ENCODE results near the gene RABL2A.
"Not testable (repeated sequence)": the region's sequence is repeated elsewhere in the genome, so short reads cannot be mapped to it uniquely, and the experiment has no call there.

The RABL2A gene

GRCh38 chr2:113663285-113664060 is 36.4 kb downstream of the RABL2A start:
- not testable (repeated sequence) for H3K9me3 ChIP-seq (replicated peaks; ENCODE audit: insufficient read depth, low read length); H3K9ac ChIP-seq (ENCODE audit: low read length); H3K4me3 ChIP-seq (ENCODE audit: low read length); H3F3A ChIP-seq (ENCODE audit: insufficient read depth, low read length); H3K79me2 ChIP-seq (ENCODE audit: low read length); H3K27ac ChIP-seq (ENCODE audit: low read length); H4K20me1 ChIP-seq (ENCODE audit: insufficient read depth, low read length); H3K4me2 ChIP-seq (ENCODE audit: low read depth, low read length); H3K27me3 ChIP-seq (replicated peaks; ENCODE audit: insufficient read depth, low read length); H2AFZ ChIP-seq (ENCODE audit: low read length); H3K36me3 ChIP-seq (replicated peaks; ENCODE audit: insufficient read depth, low read length); H3K4me1 ChIP-seq (ENCODE audit: low read length); DNase-seq; H3K9me2 ChIP-seq (replicated peaks; ENCODE audit: insufficient read depth, low read length)

GRCh38 chr2:113664761-113665533 is 37.9 kb downstream of the RABL2A start:
- H3K9me2 ChIP-seq (replicated peaks; ENCODE audit: insufficient read depth, low read length); H3K4me3 ChIP-seq (ENCODE audit: low read length); H3K4me1 ChIP-seq (ENCODE audit: low read length); DNase-seq; H3K79me2 ChIP-seq (ENCODE audit: low read length); H4K20me1 ChIP-seq (ENCODE audit: insufficient read depth, low read length); H3F3A ChIP-seq (ENCODE audit: insufficient read depth, low read length); H3K4me2 ChIP-seq (ENCODE audit: low read depth, low read length); H3K27me3 ChIP-seq (replicated peaks; ENCODE audit: insufficient read depth, low read length); H3K9me3 ChIP-seq (replicated peaks; ENCODE audit: insufficient read depth, low read length); H3K9ac ChIP-seq (ENCODE audit: low read length); H3K27ac ChIP-seq (ENCODE audit: low read length); H3K36me3 ChIP-seq (replicated peaks; ENCODE audit: insufficient read depth, low read length); H2AFZ ChIP-seq (ENCODE audit: low read length): not testable (repeated sequence)

- not testable (repeated sequence) for H3K9me3 ChIP-seq (replicated peaks; ENCODE audit: insufficient read depth, low read length); H3K27ac ChIP-seq (ENCODE audit: low read length); H3K9me2 ChIP-seq (replicated peaks; ENCODE audit: insufficient read depth, low read length); H3K27me3 ChIP-seq (replicated peaks; ENCODE audit: insufficient read depth, low read length); H3K4me3 ChIP-seq (ENCODE audit: low read length); H2AFZ ChIP-seq (ENCODE audit: low read length); H3K36me3 ChIP-seq (replicated peaks; ENCODE audit: insufficient read depth, low read length); H3K4me1 ChIP-seq (ENCODE audit: low read length); H3K9ac ChIP-seq (ENCODE audit: low read length); H3K79me2 ChIP-seq (ENCODE audit: low read length); H3K4me2 ChIP-seq (ENCODE audit: low read depth, low read length); DNase-seq; H4K20me1 ChIP-seq (ENCODE audit: insufficient read depth, low read length); H3F3A ChIP-seq (ENCODE audit: insufficient read depth, low read length)
These were observed 41.9 kb downstream of the RABL2A start for GRCh38 chr2:113669013-113669412.

GRCh38 chr2:113672326-113672932 is 45.4 kb downstream of the RABL2A start:
- no peak overlapping the region for H3K4me3 ChIP-seq (ENCODE audit: low read length)

More at GRCh38 chr2:113672326-113672932, 45.4 kb downstream of the RABL2A start:
- Histone ChIP-seq H2AFZ (ENCODE audit: low read length) (no peak overlapping the region), H3K9me3 (replicated peaks; ENCODE audit: insufficient read depth, low read length) (no peaks in the 10 kb centered on the region), H3K4me2 (ENCODE audit: low read depth, low read length) (no peak overlapping the region), H3K9me2 (replicated peaks; ENCODE audit: insufficient read depth, low read length) (no peaks in the 10 kb centered on the region), H4K20me1 (ENCODE audit: insufficient read depth, low read length) (no peaks in the 10 kb centered on the region), H3K79me2 (ENCODE audit: low read length) (no peaks in the 10 kb centered on the region), H3K27me3 (replicated peaks; ENCODE audit: insufficient read depth, low read length) (no peaks in the 10 kb centered on the region), H3K36me3 (replicated peaks; ENCODE audit: insufficient read depth, low read length) (no peaks in the 10 kb centered on the region), H3K4me1 (ENCODE audit: low read length) (no peaks in the 10 kb centered on the region), H3K9ac (ENCODE audit: low read length) (no peak overlapping the region), H3F3A (ENCODE audit: insufficient read depth, low read length) (no peaks in the 10 kb centered on the region), H3K27ac (ENCODE audit: low read length) (no peak overlapping the region)
- no peak for TF ChIP-seq CTCF (IDR thresholded peaks at IDR 0.05; ENCODE audit: low read length)
- DNase-seq = no peak
